ENCODE measurements around the gene MYH15. TPM values are rescaled to one million over a fixed set of nuclear protein-coding genes. Genes with fewer than 3 reads are reported as not detected.

The MYH15 gene
- total RNA-seq, 1 donor from 2014 or later, result 0.77 TPM

DNA sequence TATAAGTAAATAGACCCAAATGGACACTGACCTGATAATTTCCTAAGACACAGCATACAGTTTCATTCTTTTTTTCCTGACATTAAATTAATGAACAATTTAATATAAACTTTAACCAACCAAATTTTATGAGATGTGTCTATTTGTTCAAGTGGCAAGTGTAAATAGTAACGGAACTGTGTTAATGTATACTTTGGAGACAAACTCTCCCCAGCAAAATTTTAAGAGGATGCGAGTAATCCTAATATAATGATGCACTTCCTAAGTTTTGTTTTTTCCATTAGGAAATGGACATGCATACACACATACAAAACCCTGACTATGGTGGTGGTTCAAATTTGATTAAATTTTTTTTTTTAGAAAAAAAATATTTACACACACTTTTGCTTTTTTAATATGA lies 38.5 kb upstream of the MYH15 start:
- DNase-seq (ENCODE audit: extremely low spot score, unreplicated experiment), result no peak
- no peaks in the 10 kb centered on the region for H3K9me3 Mint-ChIP-seq
- no peak overlapping the region for H3K4me3 Mint-ChIP-seq
- peaks cover 8% of the 10 kb centered on the region for H3K36me3 Mint-ChIP-seq
- no peak overlapping the region for H3K27ac Mint-ChIP-seq
- H3K27me3 Mint-ChIP-seq, result no peaks in the 10 kb centered on the region
- TF ChIP-seq, protein P1, sequence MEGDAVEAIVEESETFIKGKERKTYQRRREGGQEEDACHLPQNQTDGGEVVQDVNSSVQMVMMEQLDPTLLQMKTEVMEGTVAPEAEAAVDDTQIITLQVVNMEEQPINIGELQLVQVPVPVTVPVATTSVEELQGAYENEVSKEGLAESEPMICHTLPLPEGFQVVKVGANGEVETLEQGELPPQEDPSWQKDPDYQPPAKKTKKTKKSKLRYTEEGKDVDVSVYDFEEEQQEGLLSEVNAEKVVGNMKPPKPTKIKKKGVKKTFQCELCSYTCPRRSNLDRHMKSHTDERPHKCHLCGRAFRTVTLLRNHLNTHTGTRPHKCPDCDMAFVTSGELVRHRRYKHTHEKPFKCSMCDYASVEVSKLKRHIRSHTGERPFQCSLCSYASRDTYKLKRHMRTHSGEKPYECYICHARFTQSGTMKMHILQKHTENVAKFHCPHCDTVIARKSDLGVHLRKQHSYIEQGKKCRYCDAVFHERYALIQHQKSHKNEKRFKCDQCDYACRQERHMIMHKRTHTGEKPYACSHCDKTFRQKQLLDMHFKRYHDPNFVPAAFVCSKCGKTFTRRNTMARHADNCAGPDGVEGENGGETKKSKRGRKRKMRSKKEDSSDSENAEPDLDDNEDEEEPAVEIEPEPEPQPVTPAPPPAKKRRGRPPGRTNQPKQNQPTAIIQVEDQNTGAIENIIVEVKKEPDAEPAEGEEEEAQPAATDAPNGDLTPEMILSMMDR (conservative IDR thresholded peaks at IDR 0.05), result no peak
- peaks cover 11% of the 10 kb centered on the region for H3K4me1 Mint-ChIP-seq (ENCODE audit: unreplicated experiment)

GRCh38 chr3:108548304-108548703 lies 37.9 kb upstream of the MYH15 start:
- Mint-ChIP-seq H3K27ac (no peak overlapping the region), H3K4me1 (ENCODE audit: unreplicated experiment) (peaks cover 11% of the 10 kb centered on the region), H3K9me3 (no peaks in the 10 kb centered on the region), H3K27me3 (no peaks in the 10 kb centered on the region), H3K4me3 (no peak overlapping the region), H3K36me3 (peaks cover 13% of the 10 kb centered on the region)
- TF ChIP-seq, protein P1 (conservative IDR thresholded peaks at IDR 0.05), result no peak
- DNase-seq (ENCODE audit: extremely low spot score, unreplicated experiment), result no peak

GRCh38 chr3:108546692-108547091 lies 36.3 kb upstream of the MYH15 start:
- H3K27me3 Mint-ChIP-seq, result no peaks in the 10 kb centered on the region
- TF ChIP-seq, protein P1 (conservative IDR thresholded peaks at IDR 0.05), result no peak
- H3K9me3 Mint-ChIP-seq, result no peaks in the 10 kb centered on the region
- no peak overlapping the region for H3K4me3 Mint-ChIP-seq
- H3K4me1 Mint-ChIP-seq (ENCODE audit: unreplicated experiment), result peaks cover 8% of the 10 kb centered on the region
- peaks cover 19% of the 10 kb centered on the region for H3K36me3 Mint-ChIP-seq
- no peak overlapping the region for H3K27ac Mint-ChIP-seq
- DNase-seq (ENCODE audit: extremely low spot score, unreplicated experiment), result no peak

DNA sequence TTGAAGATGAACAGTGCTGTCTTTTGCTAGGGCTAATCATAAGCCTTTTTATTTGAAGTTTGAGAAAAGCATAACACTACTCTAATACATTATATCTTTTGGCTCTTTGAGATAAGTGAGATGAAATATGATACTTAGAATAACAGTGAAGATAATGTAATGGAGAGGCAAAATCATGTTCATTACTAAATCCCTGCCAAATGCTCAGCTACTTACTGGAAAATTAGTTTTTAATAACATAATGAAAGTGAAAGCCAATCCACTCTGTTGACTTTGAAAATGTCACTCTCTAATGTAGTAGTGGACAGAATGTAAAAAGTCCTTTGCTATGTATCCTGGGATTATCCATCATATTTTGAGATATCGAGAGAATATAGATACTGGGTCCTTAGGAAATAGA lies 35.9 kb upstream of the MYH15 start:
- no peak for DNase-seq (ENCODE audit: extremely low spot score, unreplicated experiment)
- peaks cover 19% of the 10 kb centered on the region for H3K36me3 Mint-ChIP-seq
- no peak overlapping the region for H3K27ac Mint-ChIP-seq
- no peak overlapping the region for H3K4me3 Mint-ChIP-seq
- TF ChIP-seq, protein P1 (conservative IDR thresholded peaks at IDR 0.05), result no peak
- H3K4me1 Mint-ChIP-seq (ENCODE audit: unreplicated experiment), result peaks cover 8% of the 10 kb centered on the region
- no peaks in the 10 kb centered on the region for H3K27me3 Mint-ChIP-seq
- no peaks in the 10 kb centered on the region for H3K9me3 Mint-ChIP-seq

DNA sequence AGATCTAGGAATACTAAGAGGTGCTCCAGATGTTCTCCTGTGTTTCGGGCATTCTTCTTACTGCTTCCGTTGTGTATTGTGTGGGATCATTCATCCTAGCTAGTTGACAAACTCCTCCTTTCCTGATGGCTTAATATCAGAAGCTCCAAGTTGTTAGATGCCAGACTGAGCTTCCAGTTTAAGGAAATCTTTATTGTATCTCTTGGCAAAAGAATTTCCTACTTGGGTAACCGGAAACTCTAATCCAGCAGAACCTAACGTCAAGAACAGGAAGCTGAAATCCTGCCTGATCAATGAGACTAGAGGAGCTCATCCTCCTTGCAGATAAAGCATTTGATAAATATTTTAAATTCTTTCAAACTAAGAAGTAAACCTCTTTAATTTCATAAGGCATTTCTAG lies 27.7 kb upstream of the MYH15 start:
- no peak for DNase-seq (ENCODE audit: extremely low spot score, unreplicated experiment)
- Mint-ChIP-seq H3K4me1 (ENCODE audit: unreplicated experiment) (no peaks in the 10 kb centered on the region), H3K9me3 (no peaks in the 10 kb centered on the region), H3K27ac (no peak overlapping the region), H3K27me3 (no peaks in the 10 kb centered on the region), H3K4me3 (no peak overlapping the region), H3K36me3 (peaks cover 4% of the 10 kb centered on the region)
- TF ChIP-seq, protein P1 (conservative IDR thresholded peaks at IDR 0.05), result no peak

Measured in type B pancreatic cell (in vitro differentiated cells).